Gastrocnemius medialis (tissue), 4 donors: ENCODE results near the gene ABCA12.

Source experiments
- POLR2A ChIP-seq, 2 donors: fragments of 450-650 bp; IDR thresholded peaks; one replicate each; pipeline ENCODE4 v1.6.1; 2017; ENCODE audit warnings: antibody characterized with exemption in 2 of 2, mild to moderate bottlenecking in 2 of 2, moderate library complexity in 2 of 2
- TF ChIP-seq, protein P1 (sequence below), 5 experiments: fragments of 450-650 bp in 3 of 5; fragments of 200-600 bp in 2 of 5; sonication (generic) in 2 of 5; IDR thresholded peaks in 4 of 5; conservative IDR thresholded peaks in 1 of 5; 1 replicate in 4 of 5; 2 replicates in 1 of 5; pipeline ENCODE4 v1.5.1; 2016 to 2019; ENCODE audit warnings: antibody characterized with exemption in 5 of 5, mild to moderate bottlenecking in 3 of 5, moderate library complexity in 3 of 5

DNA sequence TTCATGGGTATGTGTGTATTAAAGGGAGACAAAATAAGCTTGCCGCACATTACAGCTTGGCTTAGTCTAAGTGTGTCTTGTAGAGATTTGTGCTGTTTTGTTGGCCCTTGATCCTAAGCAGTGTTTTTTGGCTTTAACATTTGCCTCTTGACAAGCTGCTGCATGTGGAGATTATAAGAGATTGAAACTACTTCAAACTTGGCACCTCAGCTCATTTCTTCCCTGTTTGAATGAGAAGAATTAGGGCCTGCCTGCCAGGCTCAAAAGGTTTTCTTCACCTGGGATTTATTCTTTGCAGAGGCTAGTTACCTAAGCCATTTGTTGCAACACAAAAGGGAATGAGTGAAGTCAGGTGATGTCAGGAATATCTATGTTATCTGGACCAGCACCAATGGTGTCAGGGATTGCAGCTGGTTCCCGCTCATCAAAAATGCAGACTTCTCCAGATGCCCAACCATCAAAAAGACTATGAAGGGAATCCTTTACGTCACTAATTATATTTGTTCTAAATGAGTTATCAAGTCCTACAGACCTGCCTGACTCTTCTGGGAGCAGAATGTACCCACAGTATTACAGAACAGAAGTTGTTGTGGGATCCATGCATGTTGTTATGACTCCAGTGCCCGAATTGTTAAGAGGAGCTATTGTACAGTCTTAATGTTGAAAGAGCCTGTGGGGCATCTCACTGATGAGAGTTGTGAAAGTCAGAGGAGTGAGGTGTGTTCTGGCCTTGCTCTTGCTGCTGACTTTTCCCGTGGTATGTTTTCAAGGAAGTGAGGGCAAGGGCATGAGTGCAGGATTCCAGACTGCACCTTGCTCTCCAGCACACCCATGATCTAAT, 31.0 kb downstream of the ABCA12 start:
- TF ChIP-seq, protein P1, sequence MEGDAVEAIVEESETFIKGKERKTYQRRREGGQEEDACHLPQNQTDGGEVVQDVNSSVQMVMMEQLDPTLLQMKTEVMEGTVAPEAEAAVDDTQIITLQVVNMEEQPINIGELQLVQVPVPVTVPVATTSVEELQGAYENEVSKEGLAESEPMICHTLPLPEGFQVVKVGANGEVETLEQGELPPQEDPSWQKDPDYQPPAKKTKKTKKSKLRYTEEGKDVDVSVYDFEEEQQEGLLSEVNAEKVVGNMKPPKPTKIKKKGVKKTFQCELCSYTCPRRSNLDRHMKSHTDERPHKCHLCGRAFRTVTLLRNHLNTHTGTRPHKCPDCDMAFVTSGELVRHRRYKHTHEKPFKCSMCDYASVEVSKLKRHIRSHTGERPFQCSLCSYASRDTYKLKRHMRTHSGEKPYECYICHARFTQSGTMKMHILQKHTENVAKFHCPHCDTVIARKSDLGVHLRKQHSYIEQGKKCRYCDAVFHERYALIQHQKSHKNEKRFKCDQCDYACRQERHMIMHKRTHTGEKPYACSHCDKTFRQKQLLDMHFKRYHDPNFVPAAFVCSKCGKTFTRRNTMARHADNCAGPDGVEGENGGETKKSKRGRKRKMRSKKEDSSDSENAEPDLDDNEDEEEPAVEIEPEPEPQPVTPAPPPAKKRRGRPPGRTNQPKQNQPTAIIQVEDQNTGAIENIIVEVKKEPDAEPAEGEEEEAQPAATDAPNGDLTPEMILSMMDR (IDR thresholded peaks at IDR 0.05 in 4 of 5, conservative IDR thresholded peaks at IDR 0.05 in 1 of 5): no peak
- no peak for TF ChIP-seq POLR2A (IDR thresholded peaks at IDR 0.05)
